ENCODE results near the gene MAPKAPK5. TPM values are rescaled to one million over a fixed set of nuclear protein-coding genes. Genes with fewer than 3 reads are reported as not detected.

Gene MAPKAPK5
- total and polyA plus RNA-seq, 2 donors (not counting 3 experiments of a cell fraction or from before 2014, with no cell fraction given) = 22.8 to 47.1 TPM

DNA sequence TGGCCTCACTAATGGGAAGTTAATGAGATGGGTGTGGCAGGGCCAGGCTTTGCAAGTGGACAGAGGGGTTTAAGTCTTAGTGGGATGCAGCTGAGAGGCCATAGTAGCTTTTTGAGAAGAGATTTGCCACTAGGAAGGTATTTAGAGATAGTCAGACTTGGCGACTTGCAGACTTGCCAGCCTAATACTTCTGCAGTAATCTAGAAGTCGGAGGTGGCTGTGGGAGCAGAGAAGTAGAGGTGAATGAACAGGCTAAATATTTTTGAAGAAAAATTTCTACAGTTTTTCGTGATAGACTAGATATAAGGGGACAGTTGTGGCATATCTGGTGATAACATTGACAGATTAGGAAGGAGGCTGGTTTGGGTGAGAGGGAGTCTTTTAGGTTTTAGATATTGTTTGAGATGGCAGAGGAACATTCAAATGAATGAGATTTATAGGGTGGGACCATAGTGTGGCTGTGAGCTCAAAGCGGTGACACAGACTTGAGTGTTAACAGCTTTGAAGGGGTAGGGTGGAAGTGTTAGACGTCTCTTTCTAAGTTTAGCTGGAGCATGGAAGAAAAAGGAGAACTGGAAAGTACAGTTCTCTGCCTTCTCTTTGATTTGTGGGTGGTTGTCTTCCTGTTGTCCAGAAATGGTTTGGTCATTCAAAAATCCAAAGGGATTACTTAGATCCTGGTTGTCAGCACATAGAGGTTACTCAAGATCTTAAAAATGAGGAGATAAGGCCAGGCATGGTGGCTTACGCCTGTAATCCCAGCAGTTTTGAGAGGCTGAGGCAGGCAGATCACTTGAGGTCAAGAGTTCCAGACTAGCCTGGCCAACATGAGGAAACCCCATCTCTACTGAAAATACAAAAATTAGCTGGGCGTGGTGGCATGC, 44.9 kb downstream of the MAPKAPK5 start:
- Histone ChIP-seq H3K36me3 (ENCODE audit: control insufficient read depth in 2 of 2, extremely low read depth in 1 of 2, insufficient read depth in 2 of 2, low read length in 2 of 2) (peaks cover 19 to 38% of the 10 kb centered on the region in 2 experiments), H3K9me3 (replicated peaks; ENCODE audit: control insufficient read depth, insufficient read depth, low read length) (no peaks in the 10 kb centered on the region), H4K20me1 (replicated peaks; ENCODE audit: control insufficient read depth, extremely low read depth, insufficient read depth, low read length) (no peaks in the 10 kb centered on the region), H3K4me2 (ENCODE audit: insufficient read depth, low read length) (no peak overlapping the region), H3K9me1 (replicated peaks; ENCODE audit: control insufficient read depth, extremely low read depth, insufficient read depth, low read length) (no peaks in the 10 kb centered on the region), H3K27me3 (ENCODE audit: control insufficient read depth in 2 of 2, insufficient read depth in 2 of 2, low read length in 2 of 2) (no peaks in the 10 kb centered on the region), H3K9ac (replicated peaks; ENCODE audit: extremely low read depth, insufficient read depth, low read length) (no peak overlapping the region), H3K4me3 (replicated peaks in 1 of 3; ENCODE audit: insufficient read depth in 1 of 3, low read depth in 1 of 3, low read length in 3 of 3) (no peak overlapping the region), H3K79me2 (ENCODE audit: control insufficient read depth, insufficient read depth, low read length) (no peaks in the 10 kb centered on the region), H2AFZ (ENCODE audit: low read depth, low read length) (no peak overlapping the region), H3K27ac (ENCODE audit: insufficient read depth, low read depth, low read length) (no peak overlapping the region), H3K4me1 (ENCODE audit: control insufficient read depth, extremely low read depth, insufficient read depth, low read length) (no peaks in the 10 kb centered on the region)
- ChIA-PET POLR2A (no interaction called here), CTCF (no interaction called here)
- TF ChIP-seq GATA2 (IDR thresholded peaks at IDR 0.05; ENCODE audit: insufficient read depth, insufficient read length, low read depth, low read length) (no peak), POLR2AphosphoS5 (IDR thresholded peaks at IDR 0.05; ENCODE audit: insufficient read depth, low read depth, low read length) (no peak), POLR2A (IDR thresholded peaks at IDR 0.05; ENCODE audit: low read depth, low read length) (no peak), JUN (IDR thresholded peaks at IDR 0.05; ENCODE audit: borderline replicate concordance, insufficient read depth, insufficient read length, low read depth) (no peak), MYC (IDR thresholded peaks at IDR 0.05; ENCODE audit: low read depth, low read length) (no peak), FOS (IDR thresholded peaks at IDR 0.05; ENCODE audit: borderline replicate concordance, insufficient read depth, low read length) (no peak)
- DNase-seq (ENCODE audit: low read depth, low spot score) (no peak), FAIRE-seq (no peak)
- dilution Hi-C loops (cut with MboI; ENCODE audit: extremely low pct_ligation_motif_present, low sequenced_read_pairs) (no loop called here), intact Hi-C loops (cut with micrococcal nuclease) (no loop called here)
- BruUV-seq (replicated peaks) = no TSS peak

Measured in endothelial cell of umbilical vein (primary cell).